HK-2 (cell line): Measurements from ENCODE around the gene SLC26A11.
A peak's percentile ranks its signal among the peaks of the same experiment; 100 is the strongest.
"Not testable (repeated sequence)": the region's sequence is repeated elsewhere in the genome, so short reads cannot be mapped to it uniquely, and the experiment has no call there.

Experiments
- DNase-seq: peaks from one replicate; pipeline ENCODE4 v3.0.0-alpha.2; 2018; ENCODE audit not compliant: unreplicated experiment

Gene SLC26A11

DNA sequence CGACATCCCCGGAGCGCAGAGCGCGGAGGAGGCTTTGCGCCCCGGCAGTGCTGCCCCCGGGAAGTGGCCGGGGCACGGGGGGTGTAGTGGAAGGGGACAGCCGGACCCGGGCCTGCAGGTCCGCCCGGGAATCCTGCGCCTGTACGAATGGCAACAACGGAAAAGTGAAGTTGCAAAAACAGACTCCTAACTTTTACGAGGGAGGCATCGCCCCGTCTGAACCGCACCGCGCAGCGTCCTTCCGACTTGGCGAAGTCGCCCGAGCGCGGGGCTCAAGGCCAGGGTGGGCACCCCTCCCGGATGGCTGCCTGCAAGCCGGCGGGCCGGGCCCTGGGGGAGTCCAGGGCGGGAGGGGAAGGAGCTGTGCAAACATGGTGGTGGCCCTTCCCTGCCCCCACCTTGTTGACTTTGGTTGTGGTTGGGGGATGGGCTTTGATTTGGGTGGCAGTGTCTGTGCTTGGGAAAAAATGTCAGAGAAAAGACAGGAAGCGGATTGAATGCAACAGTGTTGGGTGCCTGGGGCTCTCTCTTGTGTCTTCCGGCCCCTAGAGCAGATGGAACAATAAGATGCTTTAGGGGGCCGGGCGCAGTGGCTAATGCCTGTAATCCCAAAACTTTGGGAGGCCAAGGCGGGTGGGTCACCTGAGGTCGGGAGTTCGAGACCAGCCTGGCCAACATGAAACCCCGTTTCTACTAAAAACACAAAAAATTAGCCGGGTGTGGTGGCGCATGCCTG, 41.1 kb downstream of the SLC26A11 start:
- peak; percentile 54 for DNase-seq

- no peak for DNase-seq
Observed at GRCh38 chr17:80261895-80262279, 41.7 kb downstream of the SLC26A11 start.

- no peak for DNase-seq
Observed at GRCh38 chr17:80262291-80262690, 42.1 kb downstream of the SLC26A11 start.

DNA sequence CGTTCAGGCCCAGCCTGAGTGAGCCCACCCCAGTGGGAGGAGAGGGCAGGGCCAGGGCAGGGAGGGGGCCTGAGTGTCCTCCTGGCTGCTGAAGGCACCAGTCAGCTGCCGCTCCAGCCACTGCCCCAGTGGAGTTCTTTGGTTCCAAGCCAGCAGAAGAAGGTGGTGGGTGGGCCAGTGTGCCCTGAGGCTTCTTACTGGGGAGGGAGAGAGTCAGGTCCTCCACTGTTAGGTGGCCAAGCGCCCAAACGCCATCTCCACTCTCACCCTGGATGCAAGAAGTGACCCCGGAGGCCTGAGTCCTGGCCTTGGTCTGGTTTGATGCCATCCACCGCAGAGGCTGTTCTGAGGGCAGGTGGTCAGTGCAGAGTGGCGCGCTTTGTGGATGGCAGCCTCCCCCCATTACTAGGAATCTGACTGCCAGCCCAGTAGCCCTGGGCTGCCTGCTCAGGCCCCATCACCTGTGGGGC, 42.6 kb downstream of the SLC26A11 start:
- no peak for DNase-seq

DNA sequence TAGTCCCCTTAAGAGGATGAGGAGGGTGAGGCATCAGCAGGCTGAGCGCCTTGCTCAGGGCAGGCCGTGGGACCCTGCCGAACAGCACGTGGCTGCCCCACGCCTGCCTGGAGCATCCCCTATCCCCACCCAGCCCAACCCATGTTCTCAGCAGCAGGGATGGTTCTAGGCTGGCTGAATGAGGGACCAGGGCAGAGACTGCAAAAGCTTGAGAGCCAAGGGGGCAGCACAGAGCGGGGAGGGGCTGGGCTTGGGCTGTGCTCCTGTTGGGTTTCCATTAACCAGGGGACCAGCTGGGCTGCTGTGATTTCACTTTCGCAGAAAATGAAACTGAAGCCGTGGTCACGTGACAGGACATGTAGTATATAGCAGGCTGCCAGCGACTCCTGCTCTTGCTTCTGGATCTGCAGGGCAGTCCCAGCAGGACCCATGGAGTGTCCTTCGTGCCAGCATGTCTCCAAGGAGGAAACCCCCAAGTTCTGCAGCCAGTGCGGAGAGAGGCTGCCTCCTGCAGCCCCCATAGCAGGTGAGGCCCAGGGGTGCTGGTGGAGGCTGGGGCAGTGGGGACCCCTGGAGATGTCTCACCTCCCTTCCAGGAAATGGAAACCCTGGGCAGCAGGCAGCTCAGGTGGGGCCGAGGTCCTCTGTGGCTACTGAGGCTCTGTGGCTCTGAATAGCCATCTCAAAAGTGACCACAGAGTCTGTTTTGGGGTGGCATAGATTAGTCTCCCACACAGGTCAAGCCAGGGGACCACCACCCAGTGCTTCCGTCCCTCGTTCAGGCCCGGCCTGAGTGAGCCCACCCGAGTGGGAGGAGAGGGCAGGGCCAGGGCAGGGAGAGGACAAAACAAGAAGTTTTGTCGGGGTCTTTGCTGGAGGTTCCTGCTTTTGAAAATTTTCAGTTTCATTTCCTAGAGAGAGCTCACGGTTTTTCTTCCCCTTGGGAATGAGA, 43.3 kb downstream of the SLC26A11 start:
- peak; percentile 81 for DNase-seq

DNA sequence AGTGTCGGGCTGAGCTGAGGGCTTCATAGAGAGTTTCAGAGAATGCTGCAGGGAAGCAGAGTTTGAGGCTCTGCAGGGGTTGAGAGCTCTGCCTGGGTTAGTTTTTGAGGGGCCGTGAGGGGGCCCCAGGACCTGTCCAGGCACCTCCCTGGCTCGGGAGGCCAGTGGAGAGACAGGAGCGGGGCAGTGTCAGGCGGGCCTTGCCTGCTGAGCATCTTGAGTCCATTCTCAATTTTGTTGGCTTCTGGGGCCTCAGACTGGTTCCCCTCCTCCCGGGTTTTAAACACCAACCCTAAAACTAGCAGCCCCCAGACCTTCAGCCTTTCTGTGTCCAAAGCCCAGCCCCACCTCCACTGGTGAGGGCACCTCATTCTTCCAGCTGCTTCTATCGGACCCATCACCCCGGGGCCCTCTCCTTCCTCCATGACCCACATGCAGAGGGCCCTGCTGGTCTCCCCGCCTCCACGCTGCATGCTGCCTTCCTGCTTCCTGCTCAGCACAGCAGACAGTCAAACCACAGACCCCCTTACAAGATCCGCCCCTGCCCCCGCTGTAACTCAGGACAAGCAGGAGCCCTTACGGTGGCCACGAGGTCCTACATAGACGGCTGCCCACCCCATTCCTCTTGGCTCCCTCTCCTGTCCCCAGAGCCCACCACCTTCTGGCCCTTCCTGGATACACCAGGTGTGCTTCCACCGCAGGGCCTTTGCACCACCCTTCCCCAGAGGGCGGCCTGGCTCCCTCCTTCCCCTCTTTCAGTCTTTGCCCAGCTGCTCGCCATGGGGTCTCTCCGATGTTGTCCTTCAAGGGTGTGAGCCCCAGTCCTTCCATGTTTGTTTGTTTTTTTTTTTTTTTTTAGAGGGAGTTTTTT, 44.2 kb downstream of the SLC26A11 start:
- DNase-seq, result no peak

DNA sequence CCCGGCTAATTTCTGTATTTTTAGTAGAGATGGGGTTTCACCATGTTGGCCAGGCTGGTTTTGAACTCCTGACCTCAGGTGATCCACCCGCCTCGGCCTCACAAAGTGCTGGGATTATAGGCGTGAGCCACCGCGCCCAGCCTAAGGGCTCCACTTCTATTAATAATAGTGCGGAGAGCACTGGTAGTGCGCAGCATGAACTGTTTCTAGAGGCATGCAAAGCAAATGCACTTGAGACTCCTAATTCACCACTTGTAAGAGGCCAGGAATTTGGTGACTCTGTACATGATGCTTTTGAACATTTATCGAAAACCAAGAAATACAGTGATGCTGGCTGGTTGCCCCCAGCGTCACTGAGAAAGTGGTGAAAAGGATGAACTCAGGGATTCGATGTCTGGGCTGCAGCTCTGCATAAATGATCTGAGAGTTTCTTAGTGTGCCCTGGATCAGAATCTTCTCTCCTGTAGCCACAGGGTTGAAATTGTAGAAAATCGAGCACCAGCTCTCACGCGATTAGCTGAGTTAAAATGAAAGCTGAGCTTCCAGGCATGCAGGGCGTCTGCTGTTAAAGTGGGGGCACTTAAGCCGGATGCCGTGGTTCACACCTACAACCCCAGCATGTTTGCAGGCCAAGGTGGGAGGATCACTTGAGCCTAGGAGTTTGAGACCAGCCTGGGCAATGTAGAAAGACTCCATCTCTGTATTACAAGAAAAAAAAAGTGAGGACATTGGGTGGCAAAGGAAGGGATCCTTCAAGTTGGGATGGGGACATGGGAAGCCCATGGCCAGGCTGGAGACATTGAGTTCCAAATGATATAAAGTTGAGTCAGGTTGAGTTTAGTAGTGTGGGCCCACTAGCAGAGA, 45.2 kb downstream of the SLC26A11 start:
- DNase-seq, result no peak

- no peak for DNase-seq
Observed at GRCh38 chr17:80267391-80267790, 47.2 kb downstream of the SLC26A11 start.

DNA sequence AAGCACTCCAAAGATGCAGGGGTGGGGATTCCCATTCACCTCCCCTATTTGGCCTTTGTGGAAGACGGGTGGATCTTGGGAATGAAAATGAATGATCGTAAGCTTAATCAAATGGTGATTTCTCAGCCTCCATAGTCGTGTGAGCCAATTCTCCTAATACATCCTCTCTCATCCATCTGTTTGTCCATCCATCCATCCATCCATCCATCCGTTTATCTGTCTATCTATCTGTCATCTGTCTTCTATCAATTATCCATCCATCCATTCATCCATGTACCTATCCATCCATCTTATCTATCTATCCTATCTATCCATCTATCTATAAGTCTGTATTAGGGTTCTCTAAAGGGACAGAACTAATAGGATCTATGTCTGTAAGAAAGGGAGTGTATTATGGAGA, 48.2 kb downstream of the SLC26A11 start:
- DNase-seq, result no peak

- DNase-seq, result no peak
Observed at GRCh38 chr17:80269405-80269807, 49.2 kb downstream of the SLC26A11 start.

DNA sequence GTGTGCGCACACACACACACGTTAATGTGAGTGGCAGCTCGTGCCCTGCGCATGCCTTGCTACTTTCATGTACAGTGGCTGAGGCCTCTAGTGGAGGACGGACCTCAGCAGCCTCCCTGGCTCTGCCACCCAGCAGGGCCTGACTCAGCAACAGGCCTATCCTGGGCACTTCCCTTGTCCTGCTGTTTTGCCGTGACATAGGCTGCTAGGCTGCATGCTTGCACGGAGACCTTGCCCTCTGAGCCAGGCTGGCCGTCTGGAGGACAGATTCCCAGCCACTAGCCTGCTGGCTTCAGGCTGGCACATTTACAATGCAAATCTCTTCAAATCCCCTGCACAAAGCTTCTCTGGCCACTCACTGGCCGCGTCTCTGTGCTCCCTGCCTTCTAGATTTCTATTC, 49.9 kb downstream of the SLC26A11 start:
- no peak for DNase-seq

- peak; percentile 29 for DNase-seq
Observed at GRCh38 chr17:80270836-80271235, 50.6 kb downstream of the SLC26A11 start.

- no peak for DNase-seq
Observed at GRCh38 chr17:80272366-80272765, 52.1 kb downstream of the SLC26A11 start.

GRCh38 chr17:80274331-80274730, 54.1 kb downstream of the SLC26A11 start:
- DNase-seq, result no peak

- no peak for DNase-seq
Observed at GRCh38 chr17:80274871-80275449, 54.7 kb downstream of the SLC26A11 start.

DNA sequence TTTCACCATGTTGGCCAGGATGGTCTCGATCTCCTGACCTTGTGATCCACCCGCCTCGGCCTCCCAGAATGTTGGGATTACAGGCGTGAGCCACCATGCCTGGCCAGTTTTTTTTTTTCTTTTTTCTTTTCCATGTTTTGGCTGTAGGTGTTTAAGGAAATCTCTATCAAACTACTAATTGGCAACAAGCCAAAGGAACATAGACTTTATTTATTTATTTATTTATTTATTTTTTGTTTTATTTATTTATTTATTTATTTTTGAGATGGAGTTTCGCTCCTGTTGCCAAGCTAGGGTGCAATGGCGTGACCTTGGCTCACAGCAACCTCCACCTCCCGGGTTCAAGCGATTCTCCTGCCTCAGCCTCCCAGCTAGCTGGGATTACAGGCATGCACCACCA, 55.6 kb downstream of the SLC26A11 start:
- DNase-seq, result not testable (repeated sequence)

- no peak for DNase-seq
Observed at GRCh38 chr17:80277751-80278671, 57.8 kb downstream of the SLC26A11 start.

- DNase-seq, result no peak
Observed at GRCh38 chr17:80279895-80280294, 59.7 kb downstream of the SLC26A11 start.

- DNase-seq, result no peak
Observed at GRCh38 chr17:80281516-80281915, 61.3 kb downstream of the SLC26A11 start.
